GM20000 (cell line): ENCODE measurements around the gene AP3B1.

Source experiments
- DNase-seq: peaks from one replicate; pipeline ENCODE4 v3.0.0; 2012; ENCODE audit warnings: low spot score
- TF ChIP-seq, protein P1 (sequence below): IDR thresholded peaks from 2 replicates; pipeline ENCODE4 v1.5.1; 2012; ENCODE audit warnings: mild to moderate bottlenecking, control low read depth; ENCODE audit errors: extremely low read depth, missing control alignments

The AP3B1 gene

DNA sequence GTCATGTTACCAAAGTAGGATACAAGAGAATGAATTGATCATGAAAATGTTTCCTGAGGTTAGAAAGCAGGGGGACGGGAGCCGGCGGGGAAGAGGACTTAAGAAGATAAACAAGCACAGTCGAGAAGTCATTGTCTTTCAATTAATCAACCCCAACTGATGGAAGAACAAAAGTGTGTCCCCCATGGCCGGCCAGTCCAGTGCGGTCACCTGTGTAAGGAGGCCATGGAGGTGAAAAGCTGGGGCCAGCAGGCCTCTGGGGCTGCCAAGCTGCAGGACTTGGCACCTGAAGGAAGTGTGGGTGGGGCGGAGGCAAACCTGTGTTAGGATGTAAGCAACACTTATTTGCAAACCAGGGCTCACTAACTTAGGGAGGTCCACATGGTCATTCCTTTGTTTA, 295.1 kb downstream of the AP3B1 start:
- TF ChIP-seq, protein P1, sequence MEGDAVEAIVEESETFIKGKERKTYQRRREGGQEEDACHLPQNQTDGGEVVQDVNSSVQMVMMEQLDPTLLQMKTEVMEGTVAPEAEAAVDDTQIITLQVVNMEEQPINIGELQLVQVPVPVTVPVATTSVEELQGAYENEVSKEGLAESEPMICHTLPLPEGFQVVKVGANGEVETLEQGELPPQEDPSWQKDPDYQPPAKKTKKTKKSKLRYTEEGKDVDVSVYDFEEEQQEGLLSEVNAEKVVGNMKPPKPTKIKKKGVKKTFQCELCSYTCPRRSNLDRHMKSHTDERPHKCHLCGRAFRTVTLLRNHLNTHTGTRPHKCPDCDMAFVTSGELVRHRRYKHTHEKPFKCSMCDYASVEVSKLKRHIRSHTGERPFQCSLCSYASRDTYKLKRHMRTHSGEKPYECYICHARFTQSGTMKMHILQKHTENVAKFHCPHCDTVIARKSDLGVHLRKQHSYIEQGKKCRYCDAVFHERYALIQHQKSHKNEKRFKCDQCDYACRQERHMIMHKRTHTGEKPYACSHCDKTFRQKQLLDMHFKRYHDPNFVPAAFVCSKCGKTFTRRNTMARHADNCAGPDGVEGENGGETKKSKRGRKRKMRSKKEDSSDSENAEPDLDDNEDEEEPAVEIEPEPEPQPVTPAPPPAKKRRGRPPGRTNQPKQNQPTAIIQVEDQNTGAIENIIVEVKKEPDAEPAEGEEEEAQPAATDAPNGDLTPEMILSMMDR, result no peak
- no peak for DNase-seq

DNA sequence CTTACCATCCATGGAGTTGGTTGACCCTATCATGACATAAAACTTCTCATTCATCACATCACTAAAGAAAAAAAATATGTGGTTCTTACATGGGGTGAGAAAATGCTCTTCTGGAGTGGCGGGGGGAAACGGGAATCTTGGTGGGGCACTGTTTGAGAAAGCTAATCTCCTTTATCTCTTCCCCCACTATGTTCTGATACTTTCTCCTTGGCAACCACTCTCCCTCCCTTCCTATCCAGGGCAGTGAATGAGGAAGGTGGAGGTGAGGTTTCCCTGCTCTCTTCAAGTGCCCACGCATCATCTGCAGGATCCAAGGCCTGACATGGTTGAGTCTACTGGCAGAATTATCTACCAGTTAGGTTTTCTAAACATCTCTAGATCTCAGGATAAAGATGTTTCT, 297.6 kb downstream of the AP3B1 start:
- TF ChIP-seq, protein P1, result no peak
- DNase-seq, result no peak

DNA sequence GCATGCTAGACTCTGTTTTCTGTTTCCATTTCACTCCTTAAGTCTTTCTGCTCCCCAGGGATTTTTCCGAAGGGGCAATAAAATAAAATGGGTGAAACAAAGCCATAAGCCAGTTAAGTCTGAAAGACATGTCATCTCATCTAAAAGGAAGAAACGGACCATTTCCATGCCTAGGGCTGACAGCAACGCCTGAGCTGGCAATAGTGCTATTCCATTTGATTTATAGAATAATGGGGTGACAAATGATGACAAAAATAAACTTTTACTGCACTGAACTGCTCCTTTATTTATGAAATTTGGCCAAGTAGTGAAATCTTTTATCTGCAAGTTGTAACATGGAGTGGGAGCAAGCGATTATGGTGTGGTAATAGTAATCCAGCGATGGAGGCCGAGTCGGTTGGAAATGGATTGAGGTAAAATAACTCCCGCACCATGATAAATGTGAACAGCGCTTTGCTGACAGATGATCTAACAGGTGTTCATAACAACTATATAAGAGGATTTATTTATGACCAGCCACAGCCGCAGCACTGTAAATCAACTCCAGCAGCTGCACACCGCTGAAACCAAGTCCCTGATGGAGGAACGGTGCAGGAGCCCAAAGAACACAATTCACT, 298.6 kb downstream of the AP3B1 start:
- no peak for DNase-seq
- TF ChIP-seq, protein P1, result no peak

DNA sequence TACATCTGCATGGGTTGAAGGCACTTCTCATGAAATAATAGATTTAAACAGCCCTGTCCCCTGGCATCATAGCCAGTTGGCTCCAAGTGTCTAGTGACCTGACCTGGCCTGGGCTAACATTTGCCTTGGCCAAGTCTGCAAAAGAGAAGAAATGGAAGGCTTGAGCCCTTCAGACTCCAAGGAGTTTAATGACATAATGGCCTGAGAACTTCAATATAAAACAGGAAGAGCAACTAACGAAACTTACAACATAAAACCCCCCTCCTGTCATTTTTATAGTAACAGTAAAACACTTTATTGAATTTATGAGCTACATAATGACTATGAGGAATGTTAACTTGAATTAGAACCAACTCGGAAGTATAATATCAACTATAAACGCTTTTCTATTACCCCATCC, 299.6 kb downstream of the AP3B1 start:
- TF ChIP-seq, protein P1, result no peak
- no peak for DNase-seq

DNA sequence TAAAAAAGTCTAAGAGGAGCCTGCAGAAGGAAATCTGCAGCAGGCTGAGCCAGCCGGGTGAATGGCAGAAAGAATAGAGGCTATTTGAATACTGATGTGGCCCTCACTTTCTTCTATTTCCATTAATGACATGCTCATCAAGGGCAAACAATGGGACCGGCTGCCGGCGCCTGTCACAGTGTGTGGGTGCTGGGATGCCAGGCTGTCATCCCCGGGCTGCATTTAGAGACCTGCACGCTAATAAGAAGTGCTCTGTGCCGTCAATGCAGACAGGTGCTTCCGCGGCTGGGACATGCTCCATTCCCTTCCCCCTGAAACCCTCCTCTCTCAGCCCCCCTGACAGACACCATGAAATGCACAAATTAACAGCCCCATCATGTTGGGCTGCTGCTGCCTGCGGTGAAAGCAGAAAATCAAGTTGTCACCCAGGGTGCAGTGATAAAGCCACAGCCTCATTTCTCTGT, 300.6 kb downstream of the AP3B1 start:
- no peak for DNase-seq
- TF ChIP-seq, protein P1, result no peak

DNA sequence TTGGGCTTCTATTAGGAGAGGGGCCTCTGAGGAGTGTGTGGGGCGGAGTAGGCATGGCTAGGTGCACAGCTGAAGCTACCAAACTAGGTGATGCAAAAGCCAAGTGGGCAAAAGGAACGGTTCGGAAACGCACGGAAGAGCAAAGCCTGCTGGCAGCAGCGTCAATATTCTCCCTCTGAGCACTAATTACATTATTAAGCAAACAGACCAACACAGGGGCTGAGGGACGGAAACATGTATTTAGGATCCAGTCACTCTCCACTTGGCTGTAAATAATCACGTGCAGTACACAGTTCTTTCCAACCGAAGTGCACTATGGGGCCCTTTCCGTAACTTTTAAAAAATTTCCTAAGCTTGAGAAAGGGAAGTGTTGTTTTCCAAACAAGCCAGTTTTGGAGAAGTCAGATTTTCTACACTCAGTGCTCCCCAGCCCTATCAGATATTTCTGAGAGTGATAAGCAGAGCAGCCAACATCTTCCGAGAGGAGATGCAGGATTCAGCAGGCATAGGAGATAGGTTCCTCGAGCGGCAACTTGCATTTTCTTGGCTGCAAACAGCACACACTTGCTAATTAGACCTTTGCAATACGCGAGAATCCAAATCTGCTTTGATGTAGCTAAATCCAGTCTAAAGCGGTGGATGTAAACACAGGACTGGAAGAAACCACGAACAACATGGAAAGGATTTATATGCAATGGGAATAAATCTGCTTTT, 301.2 kb downstream of the AP3B1 start:
- DNase-seq, result no peak
- TF ChIP-seq, protein P1, result no peak

DNA sequence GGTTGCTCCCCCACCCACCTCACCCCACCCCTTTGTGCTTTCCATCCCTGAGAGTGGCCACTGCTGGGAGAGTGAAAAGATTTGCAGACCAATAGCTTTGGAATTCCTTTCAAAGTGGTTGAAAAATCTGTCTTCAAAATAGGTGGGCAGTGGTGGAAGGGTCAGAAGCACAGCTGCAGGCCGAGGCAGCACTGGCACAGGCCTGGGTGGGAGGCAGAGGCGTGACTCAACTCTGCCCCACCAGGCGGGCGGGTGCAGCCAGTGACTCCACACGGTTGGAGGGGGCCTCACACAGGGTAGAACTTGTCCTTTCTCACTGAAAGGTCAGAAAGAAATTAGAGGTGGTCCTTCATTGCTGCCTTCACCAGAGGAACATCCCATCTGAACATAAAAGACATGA, 303.4 kb downstream of the AP3B1 start:
- TF ChIP-seq, protein P1, result no peak
- DNase-seq, result no peak
